HepG2 (cell line): ENCODE data around the gene ZNF20. TPM values are rescaled to one million over a fixed set of nuclear protein-coding genes. Genes with fewer than 3 reads are reported as not detected.
A peak's percentile ranks its signal among the peaks of the same experiment; 100 is the strongest.

Experiments
- E2F2 ChIP-seq: sonication (generic); formaldehyde crosslinking; IDR thresholded peaks from 2 replicates; pipeline ENCODE4 v1.4.0; 2020; ENCODE audit warnings: missing genetic modification reagents, borderline replicate concordance
- HNF4G ChIP-seq, 2 experiments: sonication (generic) in 1 of 2; formaldehyde crosslinking in 1 of 2; IDR thresholded peaks; 2 replicates each; pipeline versions ENCODE4 v1.4.0 to v1.6.1; 2011 to 2020; ENCODE audit warnings: borderline replicate concordance in 2 of 2, low read depth in 2 of 2, mild to moderate bottlenecking in 2 of 2, low read length in 1 of 2, missing genetic modification reagents in 1 of 2, moderate library complexity in 1 of 2
- KAT2B ChIP-seq: fragments of 150-350 bp; IDR thresholded peaks from 2 replicates; pipeline ENCODE4 v1.6.1; 2014; ENCODE audit warnings: low read depth, low read length, borderline replicate concordance
- MXI1 ChIP-seq: IDR thresholded peaks from 3 replicates; pipeline ENCODE4 v1.6.1; 2012; ENCODE audit warnings: low read depth, low read length, inconsistent platforms, borderline replicate concordance
- PBX3 ChIP-seq: sonication (generic); formaldehyde crosslinking; IDR thresholded peaks from 2 replicates; pipeline ENCODE4 v1.8.1; 2023; ENCODE audit warnings: missing genetic modification reagents, inconsistent platforms, borderline replicate concordance
- RXRB ChIP-seq: IDR thresholded peaks from 2 replicates; pipeline ENCODE4 v1.6.1; 2016; ENCODE audit warnings: borderline replicate concordance, missing genetic modification reagents, missing compliant biosample characterization
- SRSF4 ChIP-seq: fragments of 200-400 bp; formaldehyde crosslinking; IDR thresholded peaks from one replicate; pipeline ENCODE4 v1.6.1; 2018; ENCODE audit warnings: mild to moderate bottlenecking, low read depth, low read length, moderate library complexity; ENCODE audit not compliant: poor library complexity, severe bottlenecking
- ZNF207 ChIP-seq: fragments of 450-650 bp; IDR thresholded peaks from 2 replicates; pipeline ENCODE4 v1.6.1; 2016; ENCODE audit warnings: antibody characterized with exemption, borderline replicate concordance
- ZNF382 ChIP-seq: sonication (generic); formaldehyde crosslinking; IDR thresholded peaks from 2 replicates; pipeline ENCODE4 v1.5.0; 2020; ENCODE audit warnings: missing genetic modification reagents, mild to moderate bottlenecking, borderline replicate concordance
- ZNF407 ChIP-seq: sonication (generic); formaldehyde crosslinking; IDR thresholded peaks from one replicate; pipeline ENCODE4 v1.5.1; 2020; ENCODE audit warnings: mild to moderate bottlenecking, missing genetic modification reagents; ENCODE audit errors: not compliant biosample characterization
- ZNF496 ChIP-seq: sonication (generic); formaldehyde crosslinking; IDR thresholded peaks from 2 replicates; pipeline ENCODE4 v1.8.1; 2023; ENCODE audit warnings: mild to moderate bottlenecking, moderate library complexity, missing genetic modification reagents; ENCODE audit not compliant: insufficient replicate concordance
- ZNF589 ChIP-seq: sonication (generic); formaldehyde crosslinking; conservative IDR thresholded peaks from 2 replicates; pipeline ENCODE4 v1.8.0; 2022; ENCODE audit warnings: mild to moderate bottlenecking, moderate library complexity, missing genetic modification reagents
- ZNF703 ChIP-seq: sonication (generic); formaldehyde crosslinking; IDR thresholded peaks from 2 replicates; pipeline ENCODE4 v1.5.1; 2020; ENCODE audit warnings: missing genetic modification reagents, mild to moderate bottlenecking, moderate library complexity, borderline replicate concordance
- ZNF775 ChIP-seq: sonication (generic); formaldehyde crosslinking; IDR thresholded peaks from 2 replicates; pipeline ENCODE4 v1.4.0; 2020; ENCODE audit warnings: missing genetic modification reagents, mild to moderate bottlenecking, moderate library complexity, borderline replicate concordance
- ZNF83 ChIP-seq: sonication (generic); formaldehyde crosslinking; IDR thresholded peaks from 2 replicates; pipeline ENCODE4 v1.4.0; 2020; ENCODE audit warnings: missing genetic modification reagents, mild to moderate bottlenecking, borderline replicate concordance
- ZNF891 ChIP-seq: sonication (generic); formaldehyde crosslinking; IDR thresholded peaks from 2 replicates; pipeline ENCODE4 v1.5.0; 2020; ENCODE audit warnings: mild to moderate bottlenecking, missing genetic modification reagents
- polyA plus RNA-seq, 8 experiments: library from polyadenylated mRNA; depleted of rRNA in 3 of 8; stranded (reverse) in 7 of 8; unstranded in 1 of 8; fragments of >200 nt; fragmentation: Illumina TruSeq in 4 of 8; extraction: Trizol in 4 of 8; gene quantifications; 2 replicates each; pipeline versions ENCODE4 v1.2.1 to v1.2.3, GENCODE V29; 2011 to 2016; ENCODE audit warnings: low read depth in 4 of 8, missing spikeins in 1 of 8, mixed read lengths in 1 of 8; ENCODE audit not compliant: insufficient read depth in 1 of 8
- total RNA-seq, 5 experiments: library from RNA; depleted of rRNA; stranded (reverse); fragments of >200 nt; fragmentation: Illumina TruSeq; extraction: Trizol; gene quantifications; 2 replicates each; pipeline ENCODE4 v1.2.3, GENCODE V29; 2016; ENCODE audit warnings: low read depth in 1 of 5

Gene ZNF20
- total and polyA plus RNA-seq, 2 of the 13 experiments (the other 11 are each of a cell fraction or from before 2014, with no cell fraction given) = 1.6 to 8.0 TPM

- TF ChIP-seq HNF4G (IDR thresholded peaks at IDR 0.05; ENCODE audit: borderline replicate concordance, low read depth, low read length) = no peak
- TF ChIP-seq HNF4G (CRISPR knock-in tag; IDR thresholded peaks at IDR 0.05; ENCODE audit: borderline replicate concordance, low read depth) = no peak
- peak; percentile 17; the same call in 1 of the 2 replicates for TF ChIP-seq RXRB (CRISPR knock-in tag)
- TF ChIP-seq KAT2B = no peak
- TF ChIP-seq ZNF83 (CRISPR knock-in tag) = no peak
- TF ChIP-seq ZNF207 = no peak
- no peak for TF ChIP-seq ZNF775 (CRISPR knock-in tag)
- TF ChIP-seq PBX3 (CRISPR knock-in tag) = 0 out of 2 replicates have a peak, but pooled peaks have one; percentile 18
- 0 out of 2 replicates have a peak, but pooled peaks have one; percentile 51 for TF ChIP-seq ZNF703 (CRISPR knock-in tag)
- TF ChIP-seq ZNF382 = no peak
- peak; percentile 43; the same call in 1 of the 3 replicates for TF ChIP-seq MXI1
- no peak for TF ChIP-seq E2F2 (CRISPR knock-in tag)
- no peak for TF ChIP-seq ZNF407 (CRISPR knock-in tag)
- no peak for TF ChIP-seq ZNF589
- no peak for TF ChIP-seq ZNF496
- TF ChIP-seq SRSF4 = no peak
- peak; percentile 25; the same call in 1 of the 2 replicates for TF ChIP-seq ZNF891
Measured at GRCh38 chr19:12139885-12140544, at the start of gene ZNF20 (continued).
